HG02981 (cell line): ENCODE measurements around the gene SPI1.
"Not testable (repeated sequence)": the region's sequence is repeated elsewhere in the genome, so short reads cannot be mapped to it uniquely, and the experiment has no call there.

ENCODE experiments used
- ATAC-seq: cut with Tn5 transposase; IDR thresholded peaks from one replicate; pipeline ENCODE4 v1.9.1; 2021; ENCODE audit warnings: mild to moderate bottlenecking, moderate library complexity; ENCODE audit not compliant: unreplicated experiment

Gene SPI1

GRCh38 chr11:47328449-47329390 lies 49.6 kb downstream of the SPI1 start:
- no peak for ATAC-seq

- ATAC-seq, result no peak
Measured at GRCh38 chr11:47327949-47328348, 50.4 kb downstream of the SPI1 start.

- no peak for ATAC-seq
Measured at GRCh38 chr11:47327025-47327424, 51.3 kb downstream of the SPI1 start.

- no peak for ATAC-seq
Measured at GRCh38 chr11:47326198-47326597, 52.1 kb downstream of the SPI1 start.

- no peak for ATAC-seq
Measured at GRCh38 chr11:47325271-47326041, 52.9 kb downstream of the SPI1 start.

- no peak for ATAC-seq
Measured at GRCh38 chr11:47324520-47324919, 53.8 kb downstream of the SPI1 start.

GRCh38 chr11:47318166-47318565 lies 60.2 kb downstream of the SPI1 start:
- no peak for ATAC-seq

- ATAC-seq, result no peak
Measured at GRCh38 chr11:47317064-47317828, 61.1 kb downstream of the SPI1 start.

- not testable (repeated sequence) for ATAC-seq
Measured at GRCh38 chr11:47316501-47316900, 61.8 kb downstream of the SPI1 start.

- no peak for ATAC-seq
Measured at GRCh38 chr11:47314992-47315391, 63.4 kb downstream of the SPI1 start.

- ATAC-seq, result no peak
Measured at GRCh38 chr11:47308050-47308823, 70.1 kb downstream of the SPI1 start.

- no peak for ATAC-seq
Measured at GRCh38 chr11:47306484-47306844, 71.9 kb downstream of the SPI1 start.

GRCh38 chr11:47305734-47306483 lies 72.4 kb downstream of the SPI1 start:
- no peak for ATAC-seq
